H1 (cell line): Measurements from ENCODE around the gene ALPG. TPM values are rescaled to one million over a fixed set of nuclear protein-coding genes. Genes with fewer than 3 reads are reported as not detected.

Experiments used
- CTCF ChIA-PET: fragments of 300-600 bp; sonication (Branson Sonifier 250); formaldehyde crosslinking; loops from one replicate; lab custom pipeline; 2021; ENCODE audit not compliant: partially characterized antibody; lab: Charles Lee
- POLR2A ChIA-PET: fragments of 300-600 bp; sonication (Branson Sonifier 250); formaldehyde crosslinking; loops from one replicate; lab custom pipeline; 2021; ENCODE audit warnings: inconsistent platforms; ENCODE audit not compliant: partially characterized antibody; lab: Charles Lee
- DNase-seq, 2 experiments: peaks; one replicate each; pipeline versions ENCODE4 v3.0.0 to v3.0.0-alpha.2; 2010 to 2022; ENCODE audit warnings: low spot score in 2 of 2, low read depth in 1 of 2, mixed read lengths in 1 of 2
- FAIRE-seq: peaks from 2 replicates; lab custom pipeline; 2011; peaks lifted over from hg19 to GRCh38; lab: Jason Lieb, UNC
- H2AFZ ChIP-seq: 2 replicates; pipeline ENCODE4 v1.8.1; 2012; ENCODE audit warnings: low read length, inconsistent platforms
- H2AK5ac ChIP-seq: 2 replicates; pipeline ENCODE4 v1.6.1; 2013; ENCODE audit warnings: low read depth, low read length
- H2BK120ac ChIP-seq: replicated peaks from 2 replicates; pipeline ENCODE3; 2013; ENCODE audit warnings: low read depth, low read length, inconsistent platforms
- H2BK12ac ChIP-seq: 2 replicates; pipeline ENCODE4 v1.6.1; 2013; ENCODE audit warnings: low read depth, low read length
- H2BK15ac ChIP-seq: 2 replicates; pipeline ENCODE4 v1.6.1; 2013; ENCODE audit warnings: low read length
- H2BK20ac ChIP-seq: 2 replicates; pipeline ENCODE4 v1.6.1; 2013; ENCODE audit warnings: low read length
- H2BK5ac ChIP-seq: 2 replicates; pipeline ENCODE4 v1.6.1; 2013; ENCODE audit warnings: low read depth, low read length
- H3K14ac ChIP-seq: 2 replicates; pipeline ENCODE4 v1.6.1; 2013; ENCODE audit warnings: inconsistent platforms; ENCODE audit not compliant: insufficient read length
- H3K18ac ChIP-seq: 2 replicates; pipeline ENCODE4 v1.6.1; 2013; ENCODE audit warnings: low read length; ENCODE audit errors: extremely low read depth
- H3K23ac ChIP-seq: 2 replicates; pipeline ENCODE4 v1.6.1; 2013; ENCODE audit warnings: inconsistent platforms; ENCODE audit not compliant: insufficient read length
- H3K23me2 ChIP-seq: 2 replicates; pipeline ENCODE4 v1.6.1; 2013; ENCODE audit warnings: low read depth, low read length
- H3K27ac ChIP-seq: 2 replicates; pipeline ENCODE4 v1.6.1; 2011; ENCODE audit warnings: low read depth, low read length, inconsistent platforms
- H3K27me3 ChIP-seq, 4 experiments: replicated peaks in 1 of 4; 1 replicate in 1 of 4; 2 replicates in 3 of 4; pipeline versions ENCODE4 v1.6.1 to v1.8.1; 2011 to 2013; ENCODE audit warnings: low read length in 3 of 4, mild to moderate bottlenecking in 3 of 4, inconsistent platforms in 2 of 4, mixed read lengths in 2 of 4, moderate library complexity in 1 of 4; ENCODE audit not compliant: control insufficient read depth in 3 of 4, insufficient read depth in 3 of 4; ENCODE audit errors: extremely low read depth in 1 of 4
- H3K36me3 ChIP-seq, 4 experiments: 2 replicates each; pipeline versions ENCODE4 v1.6.1 to v1.8.1; 2011 to 2013; ENCODE audit warnings: mild to moderate bottlenecking in 4 of 4, low read length in 3 of 4, moderate library complexity in 2 of 4, control low read depth in 1 of 4, inconsistent platforms in 1 of 4; ENCODE audit not compliant: insufficient read depth in 4 of 4, control insufficient read depth in 2 of 4
- H3K4ac ChIP-seq: replicated peaks from 2 replicates; pipeline ENCODE3; 2013; ENCODE audit warnings: low read length, low read depth, mixed read lengths, inconsistent platforms; ENCODE audit not compliant: insufficient read length
- H3K4me1 ChIP-seq, 4 experiments: replicated peaks in 1 of 4; 1 replicate in 1 of 4; 2 replicates in 3 of 4; pipeline versions ENCODE4 v1.6.1 to v1.8.1; 2011 to 2013; ENCODE audit warnings: low read length in 3 of 4, inconsistent platforms in 2 of 4, mixed read lengths in 1 of 4; ENCODE audit not compliant: insufficient read depth in 4 of 4, control insufficient read depth in 3 of 4
- H3K4me2 ChIP-seq, 2 experiments: 2 replicates each; pipeline versions ENCODE4 v1.6.1 to v1.8.1; 2011 to 2013; ENCODE audit warnings: low read depth in 2 of 2, low read length in 2 of 2, control low read depth in 1 of 2, inconsistent platforms in 1 of 2, mild to moderate bottlenecking in 1 of 2; ENCODE audit not compliant: insufficient read depth in 1 of 2
- H3K4me3 ChIP-seq, 4 experiments: fragments of 200-600, 300-600 bp in 1 of 4; sonication (generic), shearing (Covaris generic), sonication (Bioruptor Twin) in 1 of 4; 2 replicates each; pipeline versions ENCODE4 v1.5.1 to v1.8.1; 2011 to 2016; ENCODE audit warnings: low read length in 4 of 4, low read depth in 3 of 4, control low read depth in 2 of 4, inconsistent platforms in 2 of 4, mild to moderate bottlenecking in 2 of 4, mixed read lengths in 1 of 4, moderate library complexity in 1 of 4; ENCODE audit not compliant: insufficient read depth in 2 of 4; ENCODE audit errors: extremely low read depth in 1 of 4
- H3K56ac ChIP-seq: replicated peaks from 2 replicates; pipeline ENCODE3; 2013; ENCODE audit warnings: low read depth, mild to moderate bottlenecking, mixed read lengths, low read length, inconsistent platforms; ENCODE audit not compliant: insufficient read length
- H3K79me1 ChIP-seq: 2 replicates; pipeline ENCODE4 v1.6.1; 2013; ENCODE audit warnings: low read depth, low read length, control low read depth
- H3K79me2 ChIP-seq, 2 experiments: 2 replicates each; pipeline versions ENCODE4 v1.6.1 to v1.8.1; 2012 to 2013; ENCODE audit warnings: low read length in 2 of 2, mild to moderate bottlenecking in 2 of 2, inconsistent platforms in 1 of 2; ENCODE audit not compliant: insufficient read depth in 2 of 2, control insufficient read depth in 1 of 2
- H3K9ac ChIP-seq, 4 experiments: replicated peaks in 1 of 4; 1 replicate in 1 of 4; 2 replicates in 3 of 4; pipeline versions ENCODE4 v1.6.1 to v1.8.1; 2011 to 2013; ENCODE audit warnings: low read depth in 3 of 4, low read length in 3 of 4, control low read depth in 2 of 4, mild to moderate bottlenecking in 2 of 4, moderate library complexity in 2 of 4, inconsistent platforms in 1 of 4; ENCODE audit errors: extremely low read depth in 1 of 4
- H3K9me3 ChIP-seq, 2 experiments: 2 replicates each; pipeline versions ENCODE4 v1.6.1 to v1.8.1; 2012 to 2013; ENCODE audit warnings: mild to moderate bottlenecking in 2 of 2, moderate library complexity in 2 of 2, control low read depth in 1 of 2, inconsistent platforms in 1 of 2, low read depth in 1 of 2, low read length in 1 of 2, mixed read lengths in 1 of 2; ENCODE audit not compliant: insufficient read depth in 2 of 2
- H4K20me1 ChIP-seq, 2 experiments: replicated peaks in 1 of 2; 2 replicates each; pipeline versions ENCODE3 to v1.8.1; 2011 to 2013; ENCODE audit warnings: inconsistent platforms in 2 of 2, low read length in 2 of 2, mild to moderate bottlenecking in 1 of 2; ENCODE audit not compliant: insufficient read depth in 2 of 2, control insufficient read depth in 1 of 2
- H4K5ac ChIP-seq: 2 replicates; pipeline ENCODE4 v1.6.1; 2013; ENCODE audit warnings: low read length, low read depth, mixed read lengths, inconsistent platforms; ENCODE audit not compliant: insufficient read length
- H4K8ac ChIP-seq: 2 replicates; pipeline ENCODE4 v1.8.0; 2013; ENCODE audit warnings: mild to moderate bottlenecking, moderate library complexity, low read length, inconsistent platforms; ENCODE audit not compliant: insufficient read depth; ENCODE audit errors: extremely low read depth
- H4K91ac ChIP-seq: replicated peaks from 2 replicates; pipeline ENCODE3; 2013; ENCODE audit warnings: low read length, mixed read lengths, inconsistent platforms; ENCODE audit not compliant: insufficient read length
- BRCA1 ChIP-seq: IDR thresholded peaks from 2 replicates; pipeline ENCODE4 v1.6.1; 2012; ENCODE audit warnings: low read depth, low read length, improper control_type of control experiment
- CBX8 ChIP-seq: fragments of 300-800, 300-1000 bp; sonication (generic); IDR thresholded peaks from 2 replicates; pipeline ENCODE4 v1.7.1; 2016; ENCODE audit warnings: low read depth, low read length, borderline replicate concordance
- CHD2 ChIP-seq: IDR thresholded peaks from 2 replicates; pipeline ENCODE4 v1.6.1; 2012; ENCODE audit warnings: low read length, improper control_type of control experiment
- FOSL1 ChIP-seq: IDR thresholded peaks from 2 replicates; pipeline ENCODE4 v1.6.1; 2011; ENCODE audit warnings: mild to moderate bottlenecking, low read depth, low read length, moderate library complexity; ENCODE audit not compliant: insufficient read depth
- NANOG ChIP-seq: IDR thresholded peaks from 2 replicates; pipeline ENCODE4 v1.6.1; 2011; ENCODE audit warnings: low read length, low read depth, mild to moderate bottlenecking, inconsistent platforms; ENCODE audit not compliant: insufficient read depth, poor library complexity, severe bottlenecking
- SIRT6 ChIP-seq: IDR thresholded peaks from one replicate; pipeline ENCODE4 v1.7.1; 2012; ENCODE audit warnings: low read length, inconsistent platforms
- SP1 ChIP-seq: IDR thresholded peaks from 2 replicates; pipeline ENCODE4 v1.6.1; 2011; ENCODE audit warnings: low read depth, low read length
- SP2 ChIP-seq: IDR thresholded peaks from 2 replicates; pipeline ENCODE4 v1.6.1; 2012; ENCODE audit warnings: mild to moderate bottlenecking, low read length, inconsistent platforms
- SP4 ChIP-seq: IDR thresholded peaks from 2 replicates; pipeline ENCODE4 v1.6.1; 2012; ENCODE audit warnings: low read length, inconsistent platforms
- TAF1 ChIP-seq: IDR thresholded peaks from 2 replicates; pipeline ENCODE4 v1.6.1; 2011; ENCODE audit warnings: mild to moderate bottlenecking, low read depth, low read length
- TBP ChIP-seq: IDR thresholded peaks from 2 replicates; pipeline ENCODE4 v1.6.1; 2011; ENCODE audit warnings: low read depth, low read length, improper control_type of control experiment
- USF2 ChIP-seq: IDR thresholded peaks from 2 replicates; pipeline ENCODE4 v1.6.1; 2011; ENCODE audit warnings: low read length, improper control_type of control experiment
- WGBS, 2 experiments: shearing (Covaris generic) in 1 of 2; methylation state at CpG; one replicate each; pipeline versions ENCODE4 v1.1.6 to v1.1.7; 2013 to 2015; ENCODE audit warnings: low lambda C conversion rate in 2 of 2, mixed read lengths in 2 of 2, inconsistent platforms in 1 of 2, low coverage in 1 of 2, missing lambda C conversion rate in 1 of 2; ENCODE audit not compliant: insufficient replicate concordance in 2 of 2, insufficient coverage in 1 of 2, insufficient read length in 1 of 2; ENCODE audit errors: extremely low coverage in 1 of 2, missing lambda C conversion rate in 1 of 2; 5-methylcytosine and 5-hydroxymethylcytosine counted together
- polyA plus RNA-seq, 7 experiments: library from polyadenylated mRNA; depleted of rRNA in 3 of 7; stranded (reverse) in 5 of 7; unstranded in 2 of 7; fragments of >200 nt in 5 of 7; fragments of 200-250 nt in 2 of 7; gene quantifications; 1 replicate in 5 of 7; 2 replicates in 1 of 7; 4 replicates in 1 of 7; pipeline versions ENCODE4 v1.2.1 to v1.2.3, GENCODE V29; 2011 to 2013; ENCODE audit warnings: missing spikeins in 2 of 7, mixed read lengths in 2 of 7
- total RNA-seq: library from RNA; stranded (reverse); fragmentation: NEBNext Ultra II Directional; extraction: Animal tissue kit (Norgen Biotek cat#: 25700); gene quantifications from 2 replicates; pipeline ENCODE4 v1.2.1, GENCODE V29; 2021

The ALPG gene
- total and polyA plus RNA-seq, 2 of the 8 experiments (the other 6 are each of a cell fraction or from before 2014, with no cell fraction given) = 0.56 to 2.1 TPM

- 68% methylated on average over 5 of the region's 6 CpGs; no CpG with 5 or more reads in 1 of the 2 experiments for WGBS, 2 experiments
- no peak overlapping the region for H2BK120ac ChIP-seq
- ChIA-PET CTCF (interaction anchor here (1.1 to 9.8 kb wide), 10 partner anchors 12 to 102 kb away, joined by 3 to 80 read pairs (median 6); partner anchors contain the start of gene PRSS56), POLR2A (interaction anchor here (1.2 to 7.0 kb wide), 9 partner anchors 7 to 93 kb away, joined by 4 to 57 read pairs (median 5); partner anchors contain the start of gene ALPG)
- H3K4me2 ChIP-seq = peak overlapping the region; percentile 77 to 88
- H3K27ac ChIP-seq = no peak overlapping the region
- H3K18ac ChIP-seq = peak overlapping the region; percentile 90; the same call in 1 of the 2 replicates
- peak overlapping the region; percentile 69 to 95 (median 76); a peak in 6 of 8 replicates for H3K4me3 ChIP-seq
- peak overlapping the region; percentile 18 for H4K5ac ChIP-seq
- peaks cover 4% of the 10 kb centered on the region for H3K79me1 ChIP-seq
- H2AK5ac ChIP-seq = no peak overlapping the region
- H3K4me1 ChIP-seq = peaks cover 4 to 34% (median 22%) of the 10 kb centered on the region in 4 experiments
- H3K14ac ChIP-seq = no peak overlapping the region
- H2AFZ ChIP-seq = no peak overlapping the region
- peak overlapping the region in 3 of 4 experiments; percentile 60 to 67 (median 64); a peak in 2 of 7 replicates for H3K9ac ChIP-seq
- FAIRE-seq (no peak), DNase-seq (no peak)
- H3K56ac ChIP-seq = no peak overlapping the region
- peak overlapping the region; percentile 34 for H4K91ac ChIP-seq
- H3K27me3 ChIP-seq = peaks cover 12 to 40% (median 36%) of the 10 kb centered on the region in 4 experiments
- no peak overlapping the region for H3K23ac ChIP-seq
- no peaks in the 10 kb centered on the region for H3K9me3 ChIP-seq
- H3K23me2 ChIP-seq = peaks cover 23% of the 10 kb centered on the region; the same call in 1 of the 2 replicates
- H2BK20ac ChIP-seq = no peak overlapping the region
- H3K79me2 ChIP-seq = peaks cover 0 to 44% of the 10 kb centered on the region in 2 experiments; a peak in 2 of 4 replicates
- no peak overlapping the region; the same call in 1 of the 2 replicates for H4K8ac ChIP-seq
- no peak overlapping the region for H2BK5ac ChIP-seq
- peaks cover 5 to 13% of the 10 kb centered on the region in 2 experiments for H4K20me1 ChIP-seq
- peak overlapping the region; percentile 41 for H3K4ac ChIP-seq
- H2BK12ac ChIP-seq = peak overlapping the region; percentile 75; the same call in 1 of the 2 replicates
- peak overlapping the region; percentile 88; the same call in 1 of the 2 replicates for H2BK15ac ChIP-seq
- peaks cover 8 to 58% (median 33%) of the 10 kb centered on the region in 4 experiments for H3K36me3 ChIP-seq
- TF ChIP-seq CBX8 (no peak), CHD2 (no peak), NANOG (no peak), TBP (no peak), BRCA1 (no peak), SP2 (no peak), SIRT6 (no peak), USF2 (no peak), FOSL1 (no peak), SP1 (no peak), TAF1 (no peak), SP4 (no peak)
These were observed 11.4 kb downstream of the ALPG start for GRCh38 chr2:232418056-232418455.
